Transverse colon (tissue), 4 donors: ENCODE data around the gene TNFSF10.

Source experiments
- POLR2AphosphoS5 ChIP-seq, 3 donors: sonication (generic); formaldehyde crosslinking; IDR thresholded peaks; one replicate each; pipeline ENCODE4 v1.6.1; 2016; ENCODE audit warnings: antibody characterized with exemption in 3 of 3
- TF ChIP-seq, protein P1 (sequence below), 5 experiments: fragments of 200-600 bp in 3 of 5; fragments of 450-650 bp in 2 of 5; sonication (generic) in 3 of 5; IDR thresholded peaks; 1 replicate in 2 of 5; 2 replicates in 3 of 5; pipeline ENCODE4 v1.5.1; 2016 to 2017; ENCODE audit warnings: antibody characterized with exemption in 5 of 5, inconsistent platforms in 3 of 5, mild to moderate bottlenecking in 2 of 5, moderate library complexity in 1 of 5

GRCh38 chr3:172516318-172517214 lies 6.7 kb downstream of the TNFSF10 start:
- TF ChIP-seq, protein P1, sequence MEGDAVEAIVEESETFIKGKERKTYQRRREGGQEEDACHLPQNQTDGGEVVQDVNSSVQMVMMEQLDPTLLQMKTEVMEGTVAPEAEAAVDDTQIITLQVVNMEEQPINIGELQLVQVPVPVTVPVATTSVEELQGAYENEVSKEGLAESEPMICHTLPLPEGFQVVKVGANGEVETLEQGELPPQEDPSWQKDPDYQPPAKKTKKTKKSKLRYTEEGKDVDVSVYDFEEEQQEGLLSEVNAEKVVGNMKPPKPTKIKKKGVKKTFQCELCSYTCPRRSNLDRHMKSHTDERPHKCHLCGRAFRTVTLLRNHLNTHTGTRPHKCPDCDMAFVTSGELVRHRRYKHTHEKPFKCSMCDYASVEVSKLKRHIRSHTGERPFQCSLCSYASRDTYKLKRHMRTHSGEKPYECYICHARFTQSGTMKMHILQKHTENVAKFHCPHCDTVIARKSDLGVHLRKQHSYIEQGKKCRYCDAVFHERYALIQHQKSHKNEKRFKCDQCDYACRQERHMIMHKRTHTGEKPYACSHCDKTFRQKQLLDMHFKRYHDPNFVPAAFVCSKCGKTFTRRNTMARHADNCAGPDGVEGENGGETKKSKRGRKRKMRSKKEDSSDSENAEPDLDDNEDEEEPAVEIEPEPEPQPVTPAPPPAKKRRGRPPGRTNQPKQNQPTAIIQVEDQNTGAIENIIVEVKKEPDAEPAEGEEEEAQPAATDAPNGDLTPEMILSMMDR (IDR thresholded peaks at IDR 0.05): peak in 1 of 5 experiments; percentile 23
- TF ChIP-seq POLR2AphosphoS5 (IDR thresholded peaks at IDR 0.05): peak; percentile 26 to 77 (median 46)
